ENCODE measurements around the gene NPW.
A peak's percentile ranks its signal among the peaks of the same experiment; 100 is the strongest.

The NPW gene

GRCh38 chr16:1992704-1993317, 26.8 kb upstream of the NPW start:
- H3K27ac Mint-ChIP-seq, result no peak overlapping the region
- no peak for ATAC-seq
- no peaks in the 10 kb centered on the region for H3K9me3 Mint-ChIP-seq
- no peak overlapping the region for H3K4me3 Mint-ChIP-seq
- DNase-seq, result no peak
- peaks cover 46% of the 10 kb centered on the region for H3K4me1 Mint-ChIP-seq
- peaks cover 26% of the 10 kb centered on the region for H3K27me3 Mint-ChIP-seq

DNA sequence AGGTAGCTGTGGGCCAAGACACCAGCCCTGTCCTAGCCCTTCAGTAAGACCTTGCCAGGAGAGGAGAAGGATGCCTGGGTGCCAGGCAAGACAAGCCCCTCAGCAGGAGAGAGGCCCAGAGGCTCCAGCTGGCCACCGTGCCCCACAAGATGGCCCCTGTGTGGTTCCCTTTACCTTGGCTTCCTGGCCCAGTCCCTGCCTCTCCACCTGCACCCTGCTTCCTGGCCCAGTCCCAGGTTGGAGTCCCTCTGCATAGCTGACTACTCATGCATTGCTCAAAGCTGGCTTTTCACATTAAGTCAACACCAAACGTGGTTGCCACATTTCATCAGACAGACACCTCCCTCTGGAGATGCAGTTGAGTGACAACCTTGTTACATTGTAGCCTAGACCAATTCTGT, 25.9 kb upstream of the NPW start:
- peaks cover 17% of the 10 kb centered on the region for H3K27me3 Mint-ChIP-seq
- peak overlapping the region; percentile 19 to 54 for H3K27ac Mint-ChIP-seq
- no peaks in the 10 kb centered on the region for H3K9me3 Mint-ChIP-seq
- peak in 1 of 2 donors; percentile 44 for DNase-seq
- peaks cover 46% of the 10 kb centered on the region for H3K4me1 Mint-ChIP-seq
- ATAC-seq, result peak; percentile 10
- no peak overlapping the region for H3K4me3 Mint-ChIP-seq

DNA sequence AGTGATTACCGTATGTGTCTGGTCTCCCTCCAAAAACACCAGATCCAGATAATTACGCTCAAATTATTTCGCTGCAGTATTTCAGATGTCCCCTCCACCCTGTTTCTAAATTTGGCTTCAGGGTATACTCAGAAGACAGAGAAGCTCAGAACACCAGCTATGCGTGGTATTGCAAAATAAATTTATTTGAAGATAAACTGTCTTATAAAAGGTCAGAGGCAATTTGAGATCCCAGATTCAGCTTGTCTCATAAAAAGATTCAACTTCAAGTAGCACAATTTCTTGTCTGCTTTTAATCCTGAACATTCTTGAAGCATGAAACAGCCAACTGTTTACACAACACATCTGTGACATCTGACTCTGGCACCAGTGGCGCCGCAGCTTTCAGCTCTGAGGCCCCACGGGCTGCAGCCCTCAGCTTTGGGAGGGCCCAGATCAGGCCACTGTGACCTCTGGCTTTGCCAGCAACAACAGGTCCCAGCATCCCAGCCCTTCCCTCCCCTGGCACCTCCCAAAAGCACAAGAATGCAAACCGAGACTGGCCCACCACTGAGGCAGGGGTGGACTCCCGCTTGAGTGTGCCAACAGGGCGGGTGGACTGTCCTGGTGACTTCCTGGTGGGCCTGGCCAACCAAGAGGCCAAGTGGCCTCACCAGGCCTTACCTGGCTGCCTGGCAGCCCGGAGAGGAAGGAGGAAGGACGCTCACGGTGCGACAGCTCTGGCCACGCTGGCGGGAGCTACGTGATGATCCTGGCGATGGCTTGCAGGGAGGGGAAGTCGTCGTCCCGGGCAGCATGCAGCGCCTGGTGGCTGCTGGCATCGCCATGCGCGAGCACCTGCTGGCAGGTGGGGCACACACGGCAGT, 21.9 kb upstream of the NPW start:
- Mint-ChIP-seq H3K4me1 (peaks cover 25% of the 10 kb centered on the region), H3K27ac (peak overlapping the region in 1 of 2 donors; percentile 49), H3K27me3 (no peaks in the 10 kb centered on the region), H3K4me3 (no peak overlapping the region), H3K9me3 (no peaks in the 10 kb centered on the region)
- DNase-seq (no peak), ATAC-seq (no peak)

- no peaks in the 10 kb centered on the region for H3K9me3 Mint-ChIP-seq
- ATAC-seq, result no peak
Measured at GRCh38 chr16:1998360-1998835, 21.2 kb upstream of the NPW start.

GRCh38 chr16:1998852-1999801, 20.5 kb upstream of the NPW start:
- Mint-ChIP-seq H3K9me3 (no peaks in the 10 kb centered on the region), H3K27ac (peak overlapping the region in 1 of 2 donors; percentile 76), H3K4me1 (peaks cover 19% of the 10 kb centered on the region), H3K27me3 (no peaks in the 10 kb centered on the region), H3K4me3 (no peak overlapping the region)
- DNase-seq (no peak), ATAC-seq (no peak)

More at GRCh38 chr16:1998360-1998835, 21.2 kb upstream of the NPW start:
- Mint-ChIP-seq H3K4me1 (peaks cover 22% of the 10 kb centered on the region), H3K27me3 (no peaks in the 10 kb centered on the region), H3K4me3 (no peak overlapping the region), H3K27ac (no peak overlapping the region)
- no peak for DNase-seq

- no peak overlapping the region for H3K4me3 Mint-ChIP-seq
- no peak overlapping the region for H3K27ac Mint-ChIP-seq
- ATAC-seq, result no peak
- peaks cover 28% of the 10 kb centered on the region for H3K4me1 Mint-ChIP-seq
- H3K9me3 Mint-ChIP-seq, result no peaks in the 10 kb centered on the region
- H3K27me3 Mint-ChIP-seq, result no peaks in the 10 kb centered on the region
- DNase-seq, result no peak
Measured at GRCh38 chr16:1999866-2000514, 19.6 kb upstream of the NPW start.

GRCh38 chr16:2001035-2001434, 18.6 kb upstream of the NPW start:
- Mint-ChIP-seq H3K4me3 (no peak overlapping the region), H3K27me3 (no peaks in the 10 kb centered on the region), H3K27ac (peak overlapping the region in 1 of 2 donors; percentile 45), H3K9me3 (no peaks in the 10 kb centered on the region), H3K4me1 (peaks cover 36% of the 10 kb centered on the region)
- DNase-seq (no peak), ATAC-seq (no peak)

GRCh38 chr16:2001456-2002355, 17.9 kb upstream of the NPW start:
- H3K4me1 Mint-ChIP-seq, result peaks cover 36% of the 10 kb centered on the region
- H3K27ac Mint-ChIP-seq, result no peak overlapping the region
- no peaks in the 10 kb centered on the region for H3K27me3 Mint-ChIP-seq
- DNase-seq (no peak), ATAC-seq (no peak)
- no peaks in the 10 kb centered on the region for H3K9me3 Mint-ChIP-seq
- H3K4me3 Mint-ChIP-seq, result no peak overlapping the region

GRCh38 chr16:2002406-2003230, 17.0 kb upstream of the NPW start:
- no peak for DNase-seq
- H3K4me3 Mint-ChIP-seq, result no peak overlapping the region
- peak overlapping the region in 1 of 2 donors; percentile 59 for H3K27ac Mint-ChIP-seq
- peaks cover 39% of the 10 kb centered on the region for H3K4me1 Mint-ChIP-seq
- no peaks in the 10 kb centered on the region for H3K9me3 Mint-ChIP-seq
- no peaks in the 10 kb centered on the region for H3K27me3 Mint-ChIP-seq
- ATAC-seq, result no peak

- Mint-ChIP-seq H3K27ac (no peak overlapping the region), H3K4me1 (peaks cover 46% of the 10 kb centered on the region), H3K27me3 (no peaks in the 10 kb centered on the region), H3K9me3 (no peaks in the 10 kb centered on the region), H3K4me3 (no peak overlapping the region)
- DNase-seq, result no peak
- ATAC-seq, result no peak
Measured at GRCh38 chr16:2003231-2003826, 16.3 kb upstream of the NPW start.

DNA sequence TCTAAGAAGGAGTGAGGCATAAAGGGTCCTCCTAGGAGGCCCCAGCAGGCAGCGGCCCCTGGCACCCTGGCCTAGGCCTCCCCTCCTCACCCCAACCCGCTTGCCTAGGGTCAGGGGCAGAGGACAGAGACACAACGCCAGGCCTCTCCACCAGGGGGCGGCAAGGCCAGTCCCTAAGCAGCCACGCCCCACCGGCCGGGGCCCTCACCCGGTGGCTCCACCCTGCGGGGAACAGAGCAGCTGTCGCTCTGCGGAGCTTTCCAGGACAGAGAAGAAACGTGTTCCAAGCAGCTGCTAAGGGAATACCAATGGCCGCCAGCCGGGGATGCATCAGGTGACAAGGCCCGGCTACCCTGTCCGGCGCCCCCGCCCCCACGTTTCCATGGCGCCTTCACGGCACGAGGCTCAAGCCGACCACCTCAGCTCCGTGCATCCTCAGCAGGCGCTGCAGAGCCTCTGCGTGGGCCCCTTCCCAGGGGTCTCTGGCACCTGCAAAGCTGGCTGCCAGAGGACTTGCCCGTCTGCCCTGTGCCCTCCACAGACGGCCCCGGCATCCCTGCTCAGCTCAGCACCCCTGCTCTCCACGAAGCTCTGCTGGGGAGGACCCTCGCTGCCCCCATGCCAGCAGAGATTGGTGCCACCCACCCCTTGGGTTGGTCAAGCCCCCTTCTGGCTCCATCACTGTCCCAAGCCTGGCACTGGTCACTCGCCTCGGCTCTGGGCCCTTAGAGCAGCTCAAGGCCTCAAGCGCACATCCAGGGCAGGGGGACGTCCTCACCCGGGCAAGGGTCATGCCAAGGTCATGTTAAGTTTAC, 15.6 kb upstream of the NPW start:
- Mint-ChIP-seq H3K4me3 (peak overlapping the region in 1 of 2 donors; percentile 13), H3K9me3 (no peaks in the 10 kb centered on the region), H3K4me1 (peaks cover 53% of the 10 kb centered on the region), H3K27me3 (no peaks in the 10 kb centered on the region), H3K27ac (no peak overlapping the region)
- DNase-seq, result peak; percentile 87 to 90
- peak; percentile 87 for ATAC-seq

GRCh38 chr16:2004795-2005517, 14.6 kb upstream of the NPW start:
- no peaks in the 10 kb centered on the region for H3K9me3 Mint-ChIP-seq
- ATAC-seq, result no peak
- no peak overlapping the region for H3K27ac Mint-ChIP-seq
- no peak for DNase-seq
- H3K4me1 Mint-ChIP-seq, result peaks cover 53% of the 10 kb centered on the region
- H3K4me3 Mint-ChIP-seq, result peak overlapping the region in 1 of 2 donors; percentile 46
- H3K27me3 Mint-ChIP-seq, result no peaks in the 10 kb centered on the region

Measured in stimulated activated naive CD8-positive, alpha-beta T cell treated with anti-CD3 and anti-CD28 coated beads, Interleukin-15, amount 100 ng/mL, for 72 hours (primary cell).